NCI-H2227 (cell line): ENCODE measurements around the gene DPP7.
"Not testable (repeated sequence)": the region's sequence is repeated elsewhere in the genome, so short reads cannot be mapped to it uniquely, and the experiment has no call there.

Experiments
- DNase-seq: peaks from one replicate; lab custom pipeline; 2025; ENCODE audit not compliant: unreplicated experiment; lab: John Stamatoyannopoulos, UW

The DPP7 gene

DNA sequence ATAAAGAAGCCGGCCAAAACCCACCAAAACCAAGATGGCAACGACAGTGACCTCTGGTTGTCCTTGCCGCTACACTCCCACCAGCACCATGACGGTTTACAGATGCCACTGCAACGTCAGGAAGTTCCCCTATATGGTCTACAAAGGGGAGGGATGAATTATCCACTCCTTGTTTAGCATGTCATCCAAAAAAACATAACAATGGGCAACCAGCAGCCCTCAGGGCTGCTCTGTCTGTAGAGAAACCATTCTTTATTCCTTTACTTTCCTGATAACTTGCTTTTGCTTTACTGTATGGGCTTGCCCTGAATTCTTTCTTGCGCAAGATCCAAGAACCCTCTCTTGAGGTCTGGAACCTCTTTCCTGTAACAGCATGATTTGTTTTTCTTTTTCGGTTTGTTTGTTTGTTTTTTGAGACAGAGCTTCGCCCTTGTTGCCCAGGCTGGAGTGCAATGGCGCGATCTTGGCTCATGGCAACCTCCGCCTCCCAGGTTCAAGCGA is 39.2 kb downstream of the DPP7 start:
- no peak for DNase-seq

DNA sequence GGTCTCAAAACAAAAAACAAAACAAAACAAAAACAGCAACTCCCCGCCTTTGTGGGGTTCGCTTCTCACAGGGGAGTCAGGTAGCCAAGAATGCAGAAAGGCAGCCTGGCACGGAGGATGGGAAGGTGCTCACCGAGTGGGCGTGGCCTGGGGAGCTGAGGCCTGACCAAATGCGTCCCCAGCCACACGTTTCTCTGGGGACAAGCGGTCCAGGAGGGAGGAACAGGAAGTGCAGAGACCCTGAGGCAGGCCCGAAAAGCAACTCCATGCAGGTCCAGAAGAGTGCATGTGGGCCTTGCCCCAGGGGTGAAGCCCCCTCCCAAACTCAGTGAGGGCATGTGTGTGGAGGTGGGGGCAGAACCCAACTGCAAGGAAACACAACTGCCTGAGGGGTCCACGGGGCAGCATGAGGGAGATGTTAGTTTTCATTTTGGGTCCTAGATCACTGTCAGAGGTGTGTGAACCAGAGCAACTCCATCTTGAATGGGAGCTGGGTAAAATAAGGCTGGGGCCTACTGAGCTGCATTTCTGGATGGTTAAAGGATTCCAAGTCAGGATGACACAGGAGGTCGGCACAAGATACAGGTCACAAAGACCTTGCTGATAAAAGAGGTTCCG is 39.8 kb downstream of the DPP7 start:
- no peak for DNase-seq

DNA sequence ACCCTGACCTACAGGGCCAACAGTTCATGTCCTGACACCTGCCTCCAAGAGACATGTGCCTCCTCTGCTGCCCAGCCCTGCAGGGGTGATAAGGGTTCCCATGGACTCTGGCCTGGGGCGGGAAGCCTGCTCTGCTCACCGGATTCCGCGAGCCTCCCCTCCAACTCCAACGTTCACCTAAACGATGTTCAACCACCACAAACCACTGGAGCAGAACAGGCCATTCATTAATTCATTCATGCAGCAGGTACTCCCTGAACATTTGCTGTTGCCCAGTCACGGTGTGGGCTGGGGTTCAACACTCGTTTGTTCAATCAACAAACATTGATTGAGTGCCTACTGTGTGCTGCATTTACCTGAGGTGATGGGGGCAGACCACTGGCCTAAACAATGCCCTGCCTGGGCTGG is 40.5 kb downstream of the DPP7 start:
- DNase-seq: no peak

DNA sequence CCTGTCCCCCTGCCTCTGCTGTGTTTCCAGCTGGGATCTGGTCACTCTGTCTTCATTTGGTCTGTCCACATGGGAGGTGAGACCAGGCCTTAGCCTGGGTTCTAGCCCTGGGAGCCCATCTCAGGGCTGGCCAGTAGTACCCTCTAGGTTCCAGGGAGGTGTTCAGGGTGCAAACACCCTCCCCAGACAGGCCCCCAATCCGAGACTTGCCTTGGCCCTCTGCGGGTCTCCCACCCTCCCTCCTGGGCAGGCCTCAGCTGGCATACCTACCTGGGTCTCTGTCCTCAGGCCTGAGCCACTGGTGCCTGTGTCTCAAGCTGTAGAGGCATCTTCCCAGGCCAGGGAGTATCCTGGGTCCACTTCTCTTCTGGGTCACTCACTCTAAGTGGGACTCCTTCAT is 43.3 kb downstream of the DPP7 start:
- no peak for DNase-seq

DNA sequence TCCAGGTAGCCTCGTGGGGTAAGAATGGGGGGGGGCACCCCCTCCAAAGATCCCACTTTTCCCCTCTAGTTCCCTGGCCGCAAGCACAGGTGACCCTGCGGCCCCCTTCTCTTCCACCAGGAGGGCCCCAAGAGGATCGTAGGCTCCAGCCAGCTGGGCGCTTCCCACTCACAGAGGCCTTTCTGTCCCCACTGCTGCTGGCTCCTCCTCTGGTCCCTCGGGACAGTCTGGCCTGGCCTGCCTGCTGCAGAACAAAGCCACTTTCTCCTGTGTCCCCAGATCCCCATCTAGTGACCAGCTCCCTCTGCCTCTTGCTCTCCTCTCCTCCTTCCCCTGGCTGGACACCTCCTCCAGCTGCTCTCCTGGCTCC is 43.6 kb downstream of the DPP7 start:
- peak; percentile 51 for DNase-seq

DNA sequence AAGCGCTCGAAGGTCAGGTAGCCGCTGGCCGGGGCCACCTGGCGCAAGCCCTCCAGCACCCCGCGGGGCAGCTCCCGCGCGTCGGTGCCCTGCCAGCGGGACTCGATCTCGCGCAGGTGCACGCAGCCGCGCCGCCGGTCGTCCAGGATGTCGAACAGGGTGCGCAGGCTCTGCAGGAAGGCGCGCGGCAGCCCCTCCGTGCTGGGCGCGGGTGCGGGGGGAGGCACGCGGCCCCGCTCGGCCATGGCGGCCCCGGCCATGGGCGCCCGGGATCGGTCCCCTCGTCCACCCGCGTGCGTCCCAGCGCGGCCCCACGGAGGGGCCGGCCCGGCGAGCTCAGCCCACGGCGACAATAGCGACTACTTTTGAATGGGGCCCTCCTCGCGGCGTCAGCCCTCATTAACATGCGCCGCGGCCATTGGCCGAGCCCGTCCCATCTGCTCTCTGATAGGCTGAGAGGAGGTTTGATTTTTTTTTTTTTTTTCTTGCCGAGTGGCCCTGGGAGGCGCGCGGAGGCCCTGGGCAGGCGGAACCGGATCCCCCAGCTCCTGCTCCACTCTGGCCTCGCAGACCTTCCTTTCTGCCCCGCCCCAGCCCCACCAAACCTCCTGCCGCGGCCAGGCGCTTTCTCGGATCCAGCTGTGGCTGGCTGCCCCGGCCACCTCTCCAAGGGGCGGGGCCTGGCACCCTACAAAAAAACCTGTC is 44.2 kb downstream of the DPP7 start, which contains the start of gene SAPCD2:
SAPCD2 (minus strand) TSS at position 357 of the 705 bp plus-strand sequence; CDS start at position 260, 97 bp downstream.
- DNase-seq: peak; percentile 87

DNA sequence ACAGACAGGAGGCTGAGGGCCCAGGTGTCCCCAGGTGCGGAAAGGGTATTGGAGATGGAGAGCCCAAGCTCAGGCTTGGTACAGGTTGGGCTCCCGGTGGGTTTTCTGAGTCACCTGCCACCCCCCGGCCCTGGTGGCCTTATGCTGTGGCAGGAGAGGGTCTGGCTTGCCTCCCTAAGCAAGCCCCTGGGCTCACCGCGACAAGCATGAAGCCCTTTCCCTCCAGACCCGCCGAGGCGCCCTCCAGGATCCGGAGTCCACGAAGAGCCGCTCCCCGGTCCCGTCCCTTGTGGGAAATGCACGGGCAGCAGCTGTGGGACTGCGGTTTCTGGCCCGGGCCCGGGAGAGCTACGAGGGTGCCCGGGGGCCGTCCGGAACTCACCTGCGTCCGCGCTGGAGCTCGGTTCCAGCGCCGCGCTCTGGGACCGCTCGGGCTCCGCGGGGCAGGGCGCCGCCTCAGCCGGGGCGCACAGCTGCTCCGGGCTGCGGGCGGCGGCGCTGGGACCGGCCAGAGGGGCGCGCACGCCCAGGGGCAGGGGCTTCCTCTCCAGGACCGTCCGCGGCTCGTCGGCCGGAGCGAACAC is 44.9 kb downstream of the DPP7 start:
- peak; percentile 21 for DNase-seq

DNA sequence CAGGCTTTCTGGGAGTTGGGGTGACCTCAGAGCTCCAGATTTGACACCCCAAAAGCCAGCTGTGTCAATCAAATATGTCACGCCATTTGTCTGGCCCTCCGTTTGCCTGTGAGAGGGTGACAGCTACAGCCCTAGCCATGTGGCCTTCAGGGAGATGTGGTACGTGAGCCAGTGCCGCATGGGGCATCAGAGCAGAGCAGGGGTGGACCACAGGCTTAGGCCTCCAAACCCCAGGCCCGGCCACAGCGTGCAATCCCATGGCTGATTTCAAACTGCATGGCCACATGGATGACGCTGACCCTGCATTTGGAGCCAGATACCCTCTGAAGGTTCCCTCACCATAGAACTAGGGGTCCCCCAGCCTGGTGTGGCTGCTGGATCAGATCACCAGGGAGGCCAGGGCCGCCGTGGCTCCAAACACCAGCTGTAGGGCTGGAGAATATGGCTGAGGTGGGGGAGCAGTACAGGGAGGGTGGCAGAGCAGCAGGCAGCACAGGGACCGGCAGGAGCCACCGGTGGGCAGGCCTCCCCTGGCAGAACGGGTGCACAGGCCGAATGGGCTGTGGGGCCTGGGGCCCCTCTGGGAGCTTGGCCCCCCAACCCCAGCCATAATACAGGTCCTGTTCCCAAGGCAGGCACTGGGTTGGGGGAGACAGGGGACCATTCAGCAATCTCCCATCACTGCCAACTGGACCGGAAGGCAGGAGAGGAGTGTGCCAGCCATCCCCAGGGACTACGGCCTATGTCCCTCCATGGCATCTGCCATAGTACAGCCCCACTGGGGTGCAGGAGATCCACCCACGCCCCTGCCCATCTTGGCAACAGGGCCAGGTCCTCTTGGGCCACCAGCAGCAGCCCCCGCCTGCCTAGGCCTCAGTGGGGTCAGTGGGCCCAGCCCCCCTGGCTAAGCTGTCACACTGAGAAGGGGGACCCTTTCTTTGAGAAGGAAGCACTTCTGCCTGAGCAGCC is 45.7 kb downstream of the DPP7 start:
- no peak for DNase-seq

DNA sequence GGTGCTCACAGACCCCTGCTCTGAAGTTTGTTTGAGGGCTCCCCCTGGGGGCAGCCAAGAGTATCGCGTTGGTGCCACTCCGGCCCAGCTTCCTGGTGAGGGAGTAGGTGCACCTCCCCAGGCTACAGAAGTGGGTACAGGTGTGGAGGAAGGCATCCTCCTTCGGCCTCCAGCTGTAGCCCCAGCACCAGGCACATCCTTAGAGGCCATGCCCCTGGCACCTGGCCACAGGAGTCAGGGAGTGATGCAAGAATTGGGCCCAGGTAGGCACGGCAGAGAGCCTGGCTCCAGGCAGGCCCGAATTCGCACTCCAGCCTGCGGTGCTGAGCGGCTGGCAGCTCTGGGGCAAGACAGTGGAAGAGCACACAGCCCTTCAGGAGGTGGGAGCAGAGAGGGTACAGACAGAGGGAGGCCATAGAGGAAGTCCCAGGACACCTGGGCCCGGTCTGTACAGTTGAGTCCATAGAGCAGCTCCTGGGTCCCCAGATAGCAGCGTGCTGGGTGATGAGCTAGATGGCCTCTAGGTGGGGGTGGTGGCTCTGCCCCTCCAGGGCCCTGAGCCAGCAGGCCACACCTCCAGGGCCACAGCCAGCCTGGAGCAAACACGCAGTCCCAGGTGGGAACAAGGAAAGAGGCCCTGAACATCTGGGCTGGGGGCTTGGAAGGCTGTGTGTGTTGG is 46.5 kb downstream of the DPP7 start:
- peak; percentile 69 for DNase-seq

DNA sequence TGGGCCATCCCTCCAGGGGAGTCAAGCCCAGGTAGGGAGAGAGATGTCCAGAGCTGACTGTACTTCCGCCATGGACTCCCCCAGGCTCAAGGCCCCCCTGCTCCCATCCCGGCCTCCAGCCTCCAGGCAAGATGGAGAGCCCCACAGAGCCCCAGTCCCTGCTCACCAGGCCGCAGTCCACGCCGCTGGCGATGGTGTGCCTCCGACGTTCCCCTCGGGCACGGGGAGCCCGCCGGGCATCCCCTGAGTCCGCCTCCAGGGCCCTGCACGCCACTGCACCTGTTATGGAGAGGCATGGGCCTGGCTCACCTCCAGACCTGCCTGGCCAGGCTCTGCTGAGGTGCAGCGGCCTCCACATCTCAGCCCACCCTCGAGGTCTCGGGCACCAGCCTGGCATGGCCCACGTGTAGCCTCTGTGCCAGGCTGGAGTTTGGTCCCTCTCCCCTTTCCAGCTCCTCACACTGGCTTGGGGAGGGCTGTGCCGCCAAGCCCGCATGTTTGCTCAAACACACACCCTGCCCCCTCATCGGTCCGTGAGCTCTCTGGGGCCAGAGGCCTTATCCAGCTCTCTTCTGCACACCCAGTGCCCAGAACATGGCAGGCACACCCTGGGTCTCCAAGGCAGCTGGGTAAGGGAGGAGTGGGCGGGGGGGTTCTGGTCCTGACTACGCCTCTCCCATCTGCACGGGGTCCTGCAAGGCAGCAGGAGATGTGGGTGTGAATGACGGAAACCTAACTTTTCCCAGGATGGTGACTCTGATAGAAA is 48.3 kb downstream of the DPP7 start:
- no peak for DNase-seq

DNA sequence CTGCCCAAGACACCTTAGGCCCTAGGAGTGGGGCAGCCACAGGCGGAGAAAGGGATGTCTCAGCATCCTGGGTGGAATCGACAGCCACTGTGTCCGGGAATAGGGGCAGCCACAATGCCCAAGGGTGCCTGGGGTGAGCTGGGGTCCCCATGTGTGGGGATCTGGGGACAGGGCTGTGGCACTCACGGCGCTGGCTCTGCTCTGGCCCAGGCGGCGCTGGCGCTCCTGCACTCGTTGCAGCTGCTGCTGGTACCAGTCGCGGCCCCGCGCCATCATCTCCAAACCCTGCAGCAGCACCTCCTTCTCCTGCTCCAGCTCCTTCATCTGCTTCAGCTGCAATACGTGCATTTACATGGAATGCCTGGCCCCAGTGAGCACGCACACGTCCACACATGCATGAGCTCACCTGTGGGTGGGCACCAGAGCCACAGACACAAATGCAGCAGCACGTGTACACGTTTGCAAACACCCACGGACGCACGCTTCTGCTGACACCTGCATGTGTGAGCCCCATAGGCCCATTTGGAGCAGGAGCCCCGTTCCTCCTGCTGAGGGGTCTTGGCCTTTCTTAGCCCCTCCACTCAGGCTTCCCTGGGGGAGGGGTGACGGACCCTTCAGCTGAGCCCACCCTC is 49.1 kb downstream of the DPP7 start:
- no peak for DNase-seq

DNA sequence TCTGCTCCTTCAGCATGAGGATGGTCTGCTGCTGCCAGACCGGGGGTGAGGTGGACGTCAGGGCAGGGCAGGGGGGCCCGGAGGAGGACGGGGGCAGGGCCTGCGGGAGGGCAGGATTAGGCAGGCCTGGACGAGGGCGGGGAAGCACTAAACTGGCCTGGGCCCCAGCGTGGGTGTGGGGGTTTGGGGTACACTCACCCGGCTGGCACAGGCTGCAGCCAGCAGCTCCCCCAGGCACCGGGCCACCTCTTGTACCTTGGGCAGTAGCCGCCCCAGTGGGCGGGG is 49.7 kb downstream of the DPP7 start:
- DNase-seq: no peak

DNA sequence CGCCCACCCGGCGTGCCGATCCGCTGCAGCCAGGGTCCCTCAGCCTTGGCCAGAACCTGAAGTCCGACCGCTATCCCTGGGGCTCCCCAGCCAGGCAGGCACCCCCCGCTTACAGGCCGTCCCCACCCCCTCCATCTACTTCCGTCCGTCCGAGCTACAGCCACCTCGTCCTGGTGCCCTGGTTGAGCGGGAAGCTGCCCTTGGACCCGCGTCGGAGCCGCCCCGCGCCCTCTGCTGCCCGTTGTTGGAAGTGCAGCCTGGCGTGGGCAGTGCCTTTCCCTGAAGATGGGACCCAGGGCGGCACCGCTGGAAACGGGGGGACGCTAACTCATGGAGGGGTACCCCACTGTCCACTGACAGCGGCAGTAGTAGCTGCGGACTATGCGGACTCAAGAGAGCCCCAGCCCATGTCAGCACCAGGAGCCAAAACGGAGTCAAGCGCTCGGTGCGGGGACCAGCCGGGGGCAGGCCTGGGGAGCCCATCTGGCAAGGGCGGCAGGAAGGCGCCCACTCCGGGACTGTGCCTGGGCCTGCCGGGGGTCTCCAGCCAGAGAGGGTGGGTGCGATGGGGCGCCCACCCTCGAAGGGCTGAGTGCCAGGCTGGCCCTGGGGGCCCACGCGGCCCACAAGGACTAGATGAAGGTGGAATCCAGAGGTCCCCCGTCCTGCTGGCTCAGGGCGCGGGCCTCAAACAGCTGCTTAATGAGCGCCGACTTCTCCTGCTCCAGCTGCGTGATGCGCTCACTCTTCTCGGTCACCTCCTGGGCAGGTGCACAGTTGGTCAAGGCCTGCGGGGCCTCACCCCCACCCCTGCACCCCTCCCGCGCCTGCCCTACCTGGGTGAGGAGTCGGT is 50.3 kb downstream of the DPP7 start:
- DNase-seq: peak; percentile 34

DNA sequence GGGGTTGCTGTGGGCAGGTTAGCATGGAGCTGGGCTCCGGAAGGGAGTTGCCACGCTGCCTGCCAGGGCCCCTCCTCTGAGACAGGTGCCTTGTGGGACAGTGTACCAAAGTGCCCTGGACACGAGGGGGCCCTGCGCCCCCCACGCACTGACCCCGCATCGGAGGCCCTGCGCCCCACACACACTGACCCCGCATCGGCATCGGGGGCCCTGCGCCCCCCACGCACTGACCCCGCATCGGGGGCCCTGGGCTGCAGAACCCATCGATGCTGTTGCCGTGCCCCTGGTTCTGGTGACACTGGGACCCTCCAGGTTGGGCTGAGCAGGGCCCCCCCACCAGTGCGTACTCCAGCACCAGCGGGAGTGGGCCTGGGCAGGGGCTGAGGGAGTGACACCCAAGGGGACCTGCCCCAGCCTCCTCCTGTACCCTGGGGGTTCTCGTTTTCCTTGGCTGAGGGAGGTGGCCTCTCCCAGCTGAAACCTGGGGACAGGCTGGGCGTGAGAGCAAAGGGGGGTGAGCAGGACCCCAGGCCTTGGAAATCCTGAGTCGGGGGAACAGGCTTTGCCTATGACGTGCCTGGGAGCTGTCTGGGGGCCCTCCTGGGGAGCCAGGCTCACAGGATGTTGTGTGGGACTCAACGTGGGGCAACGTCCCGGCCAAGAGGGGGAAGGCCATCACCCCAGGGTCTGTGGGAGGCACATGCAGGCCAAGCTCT is 51.1 kb downstream of the DPP7 start:
- no peak for DNase-seq

DNA sequence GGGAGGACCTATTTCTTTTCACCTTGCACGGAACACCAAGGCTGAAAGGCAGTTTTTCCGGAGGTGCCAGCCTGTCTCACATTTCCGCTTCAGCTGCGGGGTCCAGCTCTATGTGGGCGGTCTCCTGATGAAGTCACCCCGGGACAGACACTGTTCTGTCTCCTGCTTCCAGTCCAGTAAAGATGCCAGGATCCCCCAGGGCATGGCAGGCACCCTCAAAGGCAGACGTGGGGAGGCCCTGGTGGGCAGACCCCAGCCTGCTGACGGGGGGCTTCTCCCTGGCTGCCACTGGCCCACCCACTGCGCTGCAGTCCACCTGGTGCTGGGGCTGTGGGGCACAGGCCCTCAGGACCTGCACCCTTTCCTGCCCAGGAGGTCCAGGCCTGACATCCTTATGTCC is 51.7 kb downstream of the DPP7 start:
- not testable (repeated sequence) for DNase-seq

DNA sequence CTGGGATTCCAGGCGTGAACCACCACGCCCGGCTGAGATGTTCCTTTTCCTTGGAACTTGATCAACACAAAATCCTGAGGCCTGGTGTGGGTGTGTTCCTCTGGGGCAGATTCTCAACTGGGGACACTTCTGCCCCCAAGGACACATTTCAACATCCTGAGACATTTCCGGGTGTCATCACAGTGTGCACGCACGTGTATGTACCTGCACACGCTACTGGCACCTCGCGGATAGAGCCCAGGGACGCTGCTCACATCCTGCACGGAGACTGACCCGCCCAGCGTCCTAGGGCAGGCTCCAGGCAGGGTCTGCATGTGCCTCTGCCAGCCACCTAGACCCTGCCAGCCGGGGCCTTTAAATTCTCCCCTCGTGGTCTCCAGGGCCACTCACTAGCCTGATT is 52.1 kb downstream of the DPP7 start:
- no peak for DNase-seq
